Measurements from ENCODE around the gene GMPPB. TPM values are rescaled to one million over a fixed set of nuclear protein-coding genes. Genes with fewer than 3 reads are reported as not detected.

The GMPPB gene
- total RNA-seq: 10 to 100 TPM; 41.0 to 45.4 TPM

DNA sequence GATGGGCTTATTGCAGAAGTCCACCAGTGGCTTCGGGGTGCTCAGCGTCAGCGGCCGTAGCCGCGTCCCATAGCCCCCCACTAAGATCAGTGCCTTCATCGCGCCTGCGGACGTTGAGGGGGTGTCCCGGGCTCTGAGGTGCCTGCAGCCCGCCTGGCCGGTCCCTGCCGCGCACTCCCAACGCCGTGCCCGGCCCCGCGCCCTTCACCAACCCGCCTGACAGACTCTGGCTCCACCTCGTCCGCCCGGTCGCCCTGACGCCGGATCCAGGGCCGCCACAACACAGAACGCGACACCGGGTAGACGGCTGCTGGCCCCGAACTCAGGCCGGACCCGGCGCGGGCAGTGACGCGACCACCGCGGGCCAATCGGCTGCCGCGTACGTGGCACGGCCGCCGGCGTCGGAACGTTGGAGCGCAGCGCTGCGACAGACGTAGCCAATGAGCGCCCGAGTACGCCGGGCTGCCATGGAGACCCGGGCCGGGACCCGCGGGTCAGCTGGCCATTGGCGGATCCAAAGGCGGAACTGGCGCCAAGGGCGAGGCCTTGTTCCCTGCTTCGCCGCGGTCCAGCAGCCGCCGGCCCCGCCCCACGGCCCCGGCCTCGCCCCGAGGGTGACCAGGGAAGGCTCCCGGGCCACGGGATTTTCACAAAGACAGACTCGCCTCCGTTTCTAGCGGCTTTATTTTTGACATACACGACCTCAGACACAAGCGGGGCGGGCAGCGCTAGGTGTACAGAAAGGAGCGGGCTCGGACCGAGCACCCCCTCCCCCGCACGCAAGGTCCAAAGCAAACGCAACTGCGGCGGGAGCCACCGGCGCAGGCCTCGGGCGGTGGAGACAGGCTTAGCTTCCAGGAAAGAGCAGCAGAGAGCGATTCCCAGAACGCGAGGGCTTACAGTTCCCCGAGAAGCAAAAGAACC lies at the start of gene GMPPB:
Gene GMPPB (minus strand): TSS at position 324 of the 924 bp plus-strand sequence. CDS start 225 bp downstream, at position 99.
- H3K9me3 Mint-ChIP-seq: no peaks in the 10 kb centered on the region
- ChIA-PET POLR2A (interaction anchor here (1.0 to 1.5 kb wide), 6 partner anchors 9 to 613 kb away, joined by 3 to 9 read pairs (median 4); partner anchors contain the start of gene UBA7), CTCF (interaction anchor here (0.9 to 1.1 kb wide), 4 partner anchors 20 to 184 kb away, joined by 3 to 4 read pairs (median 3); partner anchors contain the start of gene INKA1)
- intact Hi-C loops (cut with micrococcal nuclease): loop anchor here (2.0 kb wide), 2 partner anchors 49 to 63 kb away; partner anchors contain the start of genes APEH and IP6K1
- H3K4me3 Mint-ChIP-seq: peak within 1 kb of the TSS; percentile 96
- peak; percentile 97 for DNase-seq
- H3K36me3 Mint-ChIP-seq: peaks cover 26% of the 10 kb centered on the region
- H3K27ac Mint-ChIP-seq: peak within 1 kb of the TSS; percentile 98
- H3K27me3 Mint-ChIP-seq: no peaks in the 10 kb centered on the region
- H3K4me1 Mint-ChIP-seq (ENCODE audit: low read depth): peaks cover 29% of the 10 kb centered on the region

DNA sequence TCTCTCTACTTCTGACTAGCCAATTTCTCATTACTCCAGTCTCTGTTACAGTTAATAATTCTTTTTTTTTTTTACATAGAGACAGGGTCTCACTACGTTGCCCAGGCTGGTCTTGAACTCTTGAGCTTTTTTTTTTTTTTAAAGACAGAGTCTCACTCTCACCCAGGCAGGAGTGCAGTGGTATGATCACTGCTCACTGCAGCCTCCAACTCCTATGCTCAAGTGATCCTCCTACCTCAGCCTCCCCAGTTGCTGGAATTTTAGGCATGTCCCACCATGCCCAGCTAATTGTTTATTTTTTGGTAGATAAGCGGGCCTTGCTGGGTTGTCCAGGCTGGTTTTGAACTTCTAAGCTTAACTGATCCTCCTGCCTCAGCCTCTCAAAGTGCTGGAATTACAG lies 49.0 kb upstream of the GMPPB start:
- H3K4me3 Mint-ChIP-seq: no peak overlapping the region
- H3K27ac Mint-ChIP-seq: no peak overlapping the region
- POLR2A ChIA-PET: no interaction called here
- no peaks in the 10 kb centered on the region for H3K9me3 Mint-ChIP-seq
- CTCF ChIA-PET: interaction anchor here (0.8 to 1.4 kb wide), 2 partner anchors 67 to 528 kb away, joined by 3 read pairs; no protein-coding TSS in a partner anchor
- peaks cover 40% of the 10 kb centered on the region for H3K4me1 Mint-ChIP-seq (ENCODE audit: low read depth)
- H3K36me3 Mint-ChIP-seq: peaks cover 8% of the 10 kb centered on the region
- intact Hi-C loops (cut with micrococcal nuclease): no loop called here
- DNase-seq: no peak
- H3K27me3 Mint-ChIP-seq: no peaks in the 10 kb centered on the region

DNA sequence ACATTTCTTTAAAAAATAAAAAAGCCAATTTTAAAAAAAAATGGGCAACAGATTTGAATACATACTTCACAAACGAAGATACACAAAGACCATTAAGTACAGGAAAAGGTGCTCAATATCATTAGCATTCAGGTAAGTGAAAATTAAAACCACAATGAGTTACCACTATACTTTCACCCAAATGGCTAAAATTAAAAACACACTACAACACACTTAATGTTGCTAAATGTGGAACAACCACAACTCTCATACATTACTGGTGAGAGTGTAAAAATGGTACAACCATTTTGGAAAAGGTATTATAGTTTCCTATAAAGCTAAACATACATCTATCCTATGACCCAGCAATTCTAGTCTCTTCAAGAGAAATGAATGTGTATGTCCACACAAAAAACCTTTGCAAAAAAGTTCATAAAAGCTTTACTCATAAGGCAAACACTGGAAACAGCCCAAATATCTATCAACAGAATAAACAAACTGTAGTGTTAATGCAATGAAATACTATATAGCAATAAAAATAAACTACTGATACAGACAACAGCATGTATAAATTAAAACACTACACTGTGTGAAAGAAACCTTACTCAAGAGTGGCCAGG lies 47.7 kb upstream of the GMPPB start:
- H3K4me3 Mint-ChIP-seq: no peak overlapping the region
- no peak overlapping the region for H3K27ac Mint-ChIP-seq
- ChIA-PET CTCF (interaction anchor here (1.4 kb wide), 1 partner anchor 68 kb away, joined by 4 read pairs; no protein-coding TSS in a partner anchor), POLR2A (no interaction called here)
- no peaks in the 10 kb centered on the region for H3K9me3 Mint-ChIP-seq
- H3K27me3 Mint-ChIP-seq: no peaks in the 10 kb centered on the region
- peaks cover 7% of the 10 kb centered on the region for H3K36me3 Mint-ChIP-seq
- peaks cover 38% of the 10 kb centered on the region for H3K4me1 Mint-ChIP-seq (ENCODE audit: low read depth)
- intact Hi-C loops (cut with micrococcal nuclease): no loop called here
- DNase-seq: no peak

DNA sequence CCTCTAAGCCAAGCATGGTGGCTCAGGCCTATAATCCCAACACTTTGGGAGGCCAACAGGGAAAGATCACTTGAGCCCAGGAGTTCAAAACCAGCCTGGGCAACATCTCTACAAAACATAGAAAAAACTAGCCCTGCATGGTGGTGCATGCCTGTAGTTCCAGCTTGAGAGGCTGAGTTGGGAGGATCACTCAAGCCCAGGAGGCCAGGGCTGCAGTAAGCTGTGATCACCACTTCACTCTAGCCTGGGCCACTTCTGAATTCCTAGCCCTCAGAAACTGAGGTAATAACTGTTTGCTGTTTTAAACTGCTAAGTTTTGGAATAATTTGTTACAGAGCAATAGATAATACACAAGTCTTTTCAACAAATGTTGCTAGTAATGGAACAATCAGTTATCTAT lies 46.2 kb upstream of the GMPPB start:
- H3K27ac Mint-ChIP-seq: peak overlapping the region; percentile 34
- CTCF ChIA-PET: interaction anchor here (0.9 to 2.1 kb wide), 2 partner anchors 33 to 69 kb away, joined by 3 to 5 read pairs; partner anchors contain the start of gene INKA1
- no peaks in the 10 kb centered on the region for H3K9me3 Mint-ChIP-seq

DNA sequence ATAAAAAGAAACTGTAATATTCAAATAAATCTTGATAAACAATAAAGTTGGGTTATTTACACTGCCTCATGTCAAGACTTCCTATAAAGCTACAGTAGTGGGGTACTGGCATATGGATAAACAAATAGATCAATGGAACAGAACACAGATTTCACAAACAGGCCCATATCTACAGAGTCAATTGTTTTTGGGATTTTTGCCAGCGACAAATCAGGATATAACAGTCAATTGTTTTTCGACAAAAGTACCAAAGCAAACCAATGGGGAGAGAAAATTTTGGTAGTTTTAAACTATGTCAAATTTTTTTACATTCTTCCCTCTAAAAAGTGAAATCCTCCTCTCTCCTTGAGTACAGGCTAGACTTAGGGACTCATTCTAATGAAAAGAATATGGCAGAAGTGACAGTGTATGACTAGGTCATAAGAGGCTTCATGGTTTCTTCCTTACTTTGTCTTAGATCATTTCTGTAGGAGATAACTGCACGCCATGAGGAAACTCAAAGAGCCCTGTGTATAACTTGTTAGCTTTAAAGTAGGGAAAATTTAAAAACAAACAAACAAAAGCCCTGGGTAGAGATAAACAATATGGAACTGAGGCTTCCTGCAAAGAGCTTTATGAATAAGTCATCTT lies 45.6 kb upstream of the GMPPB start:
- Mint-ChIP-seq H3K4me3 (no peak overlapping the region), H3K27ac (no peak overlapping the region), H3K9me3 (no peaks in the 10 kb centered on the region), H3K27me3 (no peaks in the 10 kb centered on the region), H3K36me3 (peaks cover 11% of the 10 kb centered on the region), H3K4me1 (ENCODE audit: low read depth) (peaks cover 26% of the 10 kb centered on the region)
- no peak for DNase-seq
- intact Hi-C loops (cut with micrococcal nuclease): no loop called here
- ChIA-PET POLR2A (no interaction called here), CTCF (interaction anchor here (2.1 kb wide), 1 partner anchor 70 kb away, joined by 5 read pairs; no protein-coding TSS in a partner anchor)

More for the DNA sequence above, 46.2 kb upstream of the GMPPB start:
- Mint-ChIP-seq H3K27me3 (no peaks in the 10 kb centered on the region), H3K36me3 (peaks cover 9% of the 10 kb centered on the region), H3K4me3 (no peak overlapping the region), H3K4me1 (ENCODE audit: low read depth) (peaks cover 31% of the 10 kb centered on the region)
- intact Hi-C loops (cut with micrococcal nuclease): no loop called here
- DNase-seq: no peak
- POLR2A ChIA-PET: no interaction called here

DNA sequence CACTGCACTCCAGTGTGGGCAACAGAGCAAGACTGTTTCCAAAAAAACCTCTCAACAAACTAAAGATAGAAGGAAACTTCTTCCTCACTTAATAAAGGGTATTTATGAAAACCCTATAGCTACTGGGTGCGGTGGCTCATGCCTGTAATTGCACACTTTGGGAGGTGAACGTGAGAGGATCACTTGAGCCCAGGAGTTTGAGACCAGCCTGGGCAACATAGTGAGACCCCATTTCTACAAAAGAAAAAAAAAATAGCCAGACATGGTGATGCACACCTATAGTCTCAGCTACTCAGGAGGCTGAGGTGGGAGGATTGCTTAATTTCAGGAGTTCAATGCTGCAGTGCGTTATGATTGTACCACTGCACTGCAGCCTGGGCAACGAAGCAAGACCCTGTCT lies 40.2 kb upstream of the GMPPB start:
- Mint-ChIP-seq H3K9me3 (no peaks in the 10 kb centered on the region), H3K4me1 (ENCODE audit: low read depth) (peaks cover 3% of the 10 kb centered on the region), H3K27ac (no peak overlapping the region), H3K4me3 (no peak overlapping the region), H3K27me3 (no peaks in the 10 kb centered on the region), H3K36me3 (peaks cover 4% of the 10 kb centered on the region)
- ChIA-PET POLR2A (no interaction called here), CTCF (interaction anchor here (0.6 kb wide), 1 partner anchor 10 kb away, joined by 3 read pairs; no protein-coding TSS in a partner anchor)
- DNase-seq: no peak
- intact Hi-C loops (cut with micrococcal nuclease): no loop called here

DNA sequence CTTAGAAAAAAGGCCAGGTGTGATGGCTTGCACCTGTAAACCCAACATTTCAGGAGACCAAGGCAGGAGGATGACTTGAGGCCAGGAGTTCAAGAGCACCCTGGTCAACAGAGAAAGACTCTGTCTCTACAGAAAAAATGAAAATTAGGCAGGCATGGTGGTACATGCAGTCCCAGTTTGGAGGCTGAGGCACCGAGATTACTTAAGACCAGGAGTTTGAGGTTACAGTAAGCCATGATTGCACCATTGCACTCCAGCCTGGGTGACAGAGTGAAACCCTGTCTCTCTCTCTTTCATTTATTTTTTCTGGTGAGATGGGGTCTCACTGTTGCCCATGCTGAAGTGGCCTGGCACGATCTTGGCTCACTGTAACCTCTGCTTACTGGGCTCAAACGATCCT lies 37.9 kb upstream of the GMPPB start:
- Mint-ChIP-seq H3K9me3 (no peaks in the 10 kb centered on the region), H3K4me1 (ENCODE audit: low read depth) (peaks cover 8% of the 10 kb centered on the region), H3K4me3 (no peak overlapping the region), H3K27me3 (no peaks in the 10 kb centered on the region), H3K27ac (no peak overlapping the region), H3K36me3 (peaks cover 4% of the 10 kb centered on the region)
- intact Hi-C loops (cut with micrococcal nuclease): no loop called here
- no peak for DNase-seq
- ChIA-PET POLR2A (no interaction called here), CTCF (no interaction called here)

DNA sequence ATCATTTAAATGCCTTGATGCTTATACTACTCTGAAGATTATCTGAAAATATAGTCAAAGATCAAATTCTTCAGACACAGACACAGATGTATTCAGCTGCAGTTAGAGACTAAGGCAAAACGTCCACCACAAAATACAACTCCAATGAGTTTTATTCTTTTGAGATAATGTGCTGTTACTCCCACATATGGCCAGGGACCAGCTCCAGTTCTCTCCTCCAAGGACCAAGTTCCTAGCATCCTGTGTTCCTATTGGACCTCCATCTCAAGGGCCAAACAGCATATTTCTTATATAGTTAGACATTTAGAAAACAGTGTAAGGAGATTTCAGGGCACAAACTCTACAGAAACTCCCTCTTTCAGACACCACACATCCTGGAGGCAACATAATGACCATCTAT lies 35.5 kb upstream of the GMPPB start:
- peaks cover 18% of the 10 kb centered on the region for H3K4me1 Mint-ChIP-seq (ENCODE audit: low read depth)
- POLR2A ChIA-PET: no interaction called here
- no peak for DNase-seq
- no peak overlapping the region for H3K27ac Mint-ChIP-seq
- intact Hi-C loops (cut with micrococcal nuclease): no loop called here
- CTCF ChIA-PET: interaction anchor here (1.3 kb wide), 1 partner anchor 40 kb away, joined by 3 read pairs; the partner anchor contains the start of gene CDHR4
- no peaks in the 10 kb centered on the region for H3K27me3 Mint-ChIP-seq
- no peak overlapping the region for H3K4me3 Mint-ChIP-seq
- peaks cover 2% of the 10 kb centered on the region for H3K36me3 Mint-ChIP-seq
- no peaks in the 10 kb centered on the region for H3K9me3 Mint-ChIP-seq

DNA sequence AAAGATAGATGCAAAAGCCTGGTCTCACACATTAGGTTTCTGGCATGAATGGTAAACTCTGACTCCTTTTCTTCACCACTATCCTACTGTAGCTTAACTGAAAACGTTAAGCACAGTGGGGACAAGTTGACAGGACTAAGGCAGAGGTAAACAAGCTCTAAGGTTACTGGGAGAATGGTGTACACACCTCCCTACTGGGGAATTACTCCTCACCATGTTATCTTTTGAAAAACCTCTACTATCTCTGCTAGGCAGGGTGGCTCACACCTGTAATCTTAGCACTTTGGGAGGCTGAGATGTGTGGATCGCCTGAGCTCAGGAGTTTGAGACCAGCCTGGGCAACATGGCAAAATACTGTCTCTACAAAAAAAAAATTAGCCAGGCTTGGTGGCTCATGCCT lies 33.4 kb upstream of the GMPPB start:
- no peak overlapping the region for H3K4me3 Mint-ChIP-seq
- DNase-seq: no peak
- H3K36me3 Mint-ChIP-seq: peaks cover 4% of the 10 kb centered on the region
- ChIA-PET CTCF (interaction anchor here (1.3 kb wide), 1 partner anchor 38 kb away, joined by 3 read pairs; the partner anchor contains the start of gene AMIGO3), POLR2A (no interaction called here)
- no peaks in the 10 kb centered on the region for H3K9me3 Mint-ChIP-seq
- intact Hi-C loops (cut with micrococcal nuclease): no loop called here
- H3K27ac Mint-ChIP-seq: no peak overlapping the region
- H3K4me1 Mint-ChIP-seq (ENCODE audit: low read depth): peaks cover 24% of the 10 kb centered on the region
- no peaks in the 10 kb centered on the region for H3K27me3 Mint-ChIP-seq

DNA sequence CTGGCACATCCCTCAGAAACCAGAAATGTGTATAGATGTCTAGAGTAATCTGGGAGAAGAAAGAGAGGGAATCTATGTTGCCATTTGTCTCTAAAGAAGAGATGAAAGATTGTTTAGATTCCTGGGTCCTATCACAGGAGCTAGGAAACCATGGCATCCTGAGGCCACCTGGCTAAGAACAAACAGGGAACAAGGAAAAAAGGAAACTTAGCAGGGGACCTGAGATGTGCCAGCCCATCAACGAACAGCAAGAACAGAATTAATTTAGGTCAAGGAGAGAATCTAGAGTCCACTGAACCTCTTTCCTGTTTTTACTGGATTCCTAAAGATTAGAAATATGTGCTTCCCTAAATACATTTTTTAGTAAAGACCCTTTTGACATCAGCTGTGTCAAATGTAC lies 32.3 kb upstream of the GMPPB start:
- Mint-ChIP-seq H3K4me3 (no peak overlapping the region), H3K9me3 (no peaks in the 10 kb centered on the region), H3K4me1 (ENCODE audit: low read depth) (peaks cover 24% of the 10 kb centered on the region), H3K36me3 (peaks cover 4% of the 10 kb centered on the region), H3K27ac (no peak overlapping the region), H3K27me3 (no peaks in the 10 kb centered on the region)
- intact Hi-C loops (cut with micrococcal nuclease): no loop called here
- DNase-seq: no peak
- ChIA-PET POLR2A (no interaction called here), CTCF (interaction anchor here (1.0 kb wide), 1 partner anchor 365 kb away, joined by 3 read pairs; no protein-coding TSS in a partner anchor)

DNA sequence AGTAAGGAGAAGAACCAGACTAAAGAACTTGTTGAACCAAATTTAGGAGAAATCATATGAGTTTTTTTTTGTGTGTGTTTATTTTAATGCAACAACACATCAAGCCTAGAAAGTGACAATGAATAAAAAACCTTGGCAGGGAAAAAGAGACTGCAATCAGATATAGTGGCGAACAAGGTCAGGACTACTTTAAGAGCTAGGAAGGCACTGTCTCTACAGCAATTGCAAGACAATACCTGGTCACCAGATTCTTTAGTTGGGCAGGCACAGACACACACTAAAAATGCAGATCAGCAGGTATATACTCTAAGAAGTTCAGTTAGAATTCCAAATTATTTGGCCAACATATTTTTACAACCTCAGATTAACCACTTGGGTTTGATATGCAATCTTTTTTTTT lies 30.8 kb upstream of the GMPPB start:
- peaks cover 28% of the 10 kb centered on the region for H3K4me1 Mint-ChIP-seq (ENCODE audit: low read depth)
- ChIA-PET POLR2A (interaction anchor here (0.6 kb wide), 1 partner anchor 215 kb away, joined by 4 read pairs; no protein-coding TSS in a partner anchor), CTCF (no interaction called here)
- H3K9me3 Mint-ChIP-seq: no peaks in the 10 kb centered on the region
- H3K36me3 Mint-ChIP-seq: peaks cover 6% of the 10 kb centered on the region
- no peaks in the 10 kb centered on the region for H3K27me3 Mint-ChIP-seq
- no peak for DNase-seq
- intact Hi-C loops (cut with micrococcal nuclease): no loop called here
- H3K4me3 Mint-ChIP-seq: no peak overlapping the region
- H3K27ac Mint-ChIP-seq: no peak overlapping the region

Data from activated CD4-positive, alpha-beta memory T cell treated with anti-CD3 and anti-CD28 coated beads for 36 hours (primary cell).